Fibroblast of skin of left quadriceps (primary cell): ENCODE data around the gene CIB4.

Source experiments
- DNase-seq, 2 experiments: peaks; one replicate each; pipeline ENCODE4 v3.0.0-alpha.2; 2013; ENCODE audit warnings: low read depth in 2 of 2

The CIB4 gene

DNA sequence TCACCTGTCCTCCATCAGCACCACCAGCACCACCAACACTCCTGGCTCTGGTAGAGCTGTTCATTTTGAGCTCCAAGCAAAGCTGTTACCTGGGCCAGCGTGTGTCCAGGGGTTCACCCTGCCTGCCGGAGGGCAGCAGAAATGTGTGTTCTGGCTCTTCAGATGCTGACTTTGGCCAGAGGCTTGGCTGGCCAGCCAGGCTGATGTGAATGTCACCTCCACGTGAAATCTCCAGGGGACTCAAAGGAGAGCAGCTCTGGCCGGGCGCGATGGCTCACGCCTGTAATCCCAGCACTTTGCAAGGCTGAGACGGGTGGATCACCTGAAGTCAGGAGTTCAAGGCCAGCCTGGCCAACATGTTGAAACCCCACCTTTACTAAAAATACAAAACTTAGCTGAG, 33.5 kb downstream of the CIB4 start:
- DNase-seq, result no peak

DNA sequence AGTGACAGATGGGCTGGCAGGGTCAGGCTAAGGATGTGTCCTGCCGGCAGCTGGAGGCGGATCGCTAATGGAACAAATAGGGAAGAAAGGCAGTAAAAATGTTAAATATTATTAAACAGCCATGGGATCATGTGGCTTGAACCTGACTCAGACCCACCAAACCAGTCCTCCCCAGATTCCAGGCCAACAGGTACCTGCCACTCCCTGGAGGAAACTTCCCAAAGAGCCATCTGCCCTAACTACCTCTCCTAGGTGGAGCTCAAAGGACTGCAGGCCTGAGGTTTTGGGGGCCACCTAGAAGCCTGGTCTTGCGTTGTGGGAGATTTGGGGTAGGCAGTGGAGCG, 34.3 kb downstream of the CIB4 start:
- no peak for DNase-seq

DNA sequence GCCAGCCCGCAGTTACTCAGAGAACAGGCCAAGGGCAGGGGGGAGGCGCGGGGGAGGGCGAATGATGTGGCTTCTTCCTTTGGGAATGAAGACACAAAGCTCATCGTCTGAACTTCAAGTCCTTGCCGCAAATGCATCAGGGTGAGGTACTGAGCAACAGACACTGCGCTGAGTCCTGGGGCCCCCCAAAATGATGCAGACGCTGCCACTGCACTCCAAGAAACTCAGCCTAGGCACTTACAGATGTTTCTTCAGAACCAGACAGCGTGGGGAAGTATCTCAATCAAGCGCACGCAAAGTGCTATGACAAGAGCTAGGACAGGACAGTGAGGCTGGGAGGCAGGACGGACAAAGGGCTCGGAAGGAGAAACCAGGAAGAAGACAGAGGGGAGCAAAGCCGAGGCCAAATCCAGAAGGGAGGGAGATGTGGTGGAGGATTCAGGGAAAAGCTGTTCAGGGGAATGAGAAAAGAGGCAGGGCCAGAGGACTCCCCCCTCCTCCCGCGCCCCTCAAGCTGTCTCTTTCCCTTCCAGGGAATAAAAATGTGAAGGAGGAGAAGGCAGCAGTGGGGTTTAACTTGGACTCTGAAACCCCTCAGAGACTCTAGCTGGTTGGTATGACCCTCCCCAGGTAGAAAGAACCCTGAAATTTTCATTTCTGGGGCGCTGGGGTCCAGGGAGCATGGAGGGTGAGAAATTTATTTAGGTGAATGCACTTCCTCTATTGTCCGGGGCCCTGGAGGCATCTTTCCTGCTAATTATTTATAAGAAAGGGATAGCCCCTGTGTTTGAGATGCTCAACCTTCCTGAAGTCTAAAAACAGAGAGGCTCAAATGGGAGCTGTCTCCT, 34.9 kb downstream of the CIB4 start:
- no peak for DNase-seq

DNA sequence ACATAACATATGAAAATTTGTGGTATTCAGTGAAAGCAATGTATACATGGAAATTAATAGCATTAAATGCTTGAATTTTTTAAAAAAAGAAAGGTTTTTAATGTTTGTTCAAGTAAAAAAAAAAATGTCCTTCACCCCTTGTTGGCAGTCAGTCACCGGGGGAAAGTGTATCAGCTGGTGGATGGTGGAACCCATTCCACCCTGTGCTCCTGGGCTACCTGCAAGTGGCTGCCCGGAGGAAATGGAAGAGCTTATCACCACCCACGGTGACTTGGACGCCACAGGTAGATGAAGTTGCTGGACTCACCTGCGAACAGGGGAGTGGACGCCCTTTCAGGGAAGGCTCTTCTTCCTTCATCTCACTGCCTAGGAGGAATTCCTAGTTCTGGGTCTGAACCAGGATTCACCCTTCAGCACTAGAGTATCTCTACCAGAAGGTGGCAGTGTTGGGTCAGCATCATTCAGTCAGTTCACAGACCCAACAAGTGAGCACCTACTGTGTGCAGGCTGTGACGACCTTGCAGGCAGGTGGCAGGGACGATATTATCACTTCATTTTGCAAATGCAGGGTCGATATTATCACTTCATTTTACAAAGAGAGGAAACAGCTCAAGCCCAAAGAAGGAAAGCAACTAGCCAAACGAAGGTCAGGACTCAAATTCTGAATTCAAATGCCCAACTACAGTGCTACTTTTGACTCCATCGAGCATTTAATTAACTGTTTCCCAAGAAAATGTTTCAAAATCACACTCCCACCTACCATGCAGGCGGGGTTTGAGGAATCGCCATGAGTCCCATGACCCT, 35.8 kb downstream of the CIB4 start:
- DNase-seq, result peak; percentile 3 to 4

DNA sequence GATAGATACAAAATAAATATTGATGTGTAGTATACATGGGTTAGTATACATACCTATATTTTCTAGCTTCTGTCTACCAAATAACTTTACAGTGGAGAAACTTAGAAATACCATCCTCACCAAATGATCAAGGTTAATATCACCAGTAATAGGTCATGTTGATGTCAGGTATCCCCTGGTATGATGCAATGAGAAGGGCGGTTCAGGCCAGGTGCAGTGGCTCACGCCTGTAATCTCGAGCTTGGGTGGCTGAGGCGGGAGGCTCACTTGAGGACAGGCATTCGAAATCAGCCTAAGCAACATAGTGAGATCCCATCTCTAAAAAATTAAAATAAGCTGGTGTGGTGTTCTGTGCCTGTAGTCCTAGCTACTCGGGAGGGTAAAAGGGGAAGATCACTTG, 38.6 kb downstream of the CIB4 start:
- DNase-seq, result no peak

DNA sequence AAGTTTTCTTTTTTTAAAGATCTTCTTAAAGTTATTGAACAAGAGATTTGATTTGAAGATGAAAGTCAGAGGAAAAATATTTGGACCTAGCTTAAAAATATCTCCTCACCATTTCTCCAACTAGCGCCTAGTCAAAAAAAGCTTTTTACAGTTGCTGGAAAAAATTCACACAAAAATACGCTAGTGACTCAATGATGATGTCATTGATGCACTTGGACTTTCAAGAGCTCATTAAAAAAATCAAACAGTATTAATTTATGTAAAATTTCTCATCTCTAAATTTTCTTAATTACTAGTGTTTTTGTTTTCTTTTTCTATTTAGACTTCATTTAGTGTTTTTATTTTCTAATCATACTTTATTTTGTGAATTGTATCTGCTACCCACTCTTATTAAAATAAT, 41.8 kb downstream of the CIB4 start:
- no peak for DNase-seq

DNA sequence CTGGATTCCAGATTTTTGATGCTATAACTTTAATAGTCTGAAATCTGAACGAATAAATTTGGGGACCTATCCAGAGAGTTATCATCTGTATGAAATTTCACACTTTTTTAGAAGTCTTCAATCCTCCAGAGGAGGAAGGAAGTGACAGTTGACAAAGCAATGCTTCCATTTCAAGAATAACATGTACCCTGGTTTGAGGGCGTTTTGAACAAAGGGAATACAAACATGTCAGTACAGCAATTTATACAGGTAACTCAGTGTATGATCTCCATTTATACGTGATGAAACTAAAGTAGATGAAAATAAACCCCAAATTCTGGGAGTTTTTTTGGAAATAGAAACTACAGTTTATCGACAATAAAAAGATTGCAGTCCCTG, 42.2 kb downstream of the CIB4 start:
- DNase-seq, result no peak

DNA sequence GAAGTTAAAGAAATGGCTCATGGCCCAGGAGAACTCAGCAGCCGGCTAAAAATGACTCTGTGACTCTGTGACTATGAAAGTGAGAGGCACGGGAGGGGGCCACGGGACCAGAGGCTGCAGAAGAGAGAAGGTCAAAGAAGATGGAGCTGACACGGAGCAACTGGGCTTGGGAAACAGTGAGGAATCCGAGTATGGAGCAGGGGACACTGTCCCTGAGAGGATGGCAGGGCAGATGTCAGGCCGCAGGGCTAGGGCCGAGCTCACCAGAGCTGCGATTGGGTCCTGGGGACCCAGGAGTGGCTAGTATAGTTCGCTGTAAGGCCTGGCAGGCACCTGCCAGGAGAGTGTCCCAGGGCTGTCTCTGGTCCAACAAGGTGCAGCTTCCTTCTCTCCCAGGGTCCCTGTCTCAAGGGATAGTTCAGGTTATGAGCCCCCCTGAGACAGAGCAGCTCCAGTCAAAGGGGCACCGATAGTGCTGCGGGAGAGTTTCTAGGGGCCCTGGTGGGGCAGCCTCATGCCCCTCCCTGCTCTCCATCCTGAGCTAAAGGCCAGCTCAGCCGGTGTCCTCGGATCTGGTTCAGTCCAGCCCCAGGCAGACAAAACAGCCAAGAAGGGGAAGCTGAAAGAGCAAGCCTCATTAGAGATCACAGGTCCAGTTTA, 42.7 kb downstream of the CIB4 start:
- DNase-seq, result no peak

DNA sequence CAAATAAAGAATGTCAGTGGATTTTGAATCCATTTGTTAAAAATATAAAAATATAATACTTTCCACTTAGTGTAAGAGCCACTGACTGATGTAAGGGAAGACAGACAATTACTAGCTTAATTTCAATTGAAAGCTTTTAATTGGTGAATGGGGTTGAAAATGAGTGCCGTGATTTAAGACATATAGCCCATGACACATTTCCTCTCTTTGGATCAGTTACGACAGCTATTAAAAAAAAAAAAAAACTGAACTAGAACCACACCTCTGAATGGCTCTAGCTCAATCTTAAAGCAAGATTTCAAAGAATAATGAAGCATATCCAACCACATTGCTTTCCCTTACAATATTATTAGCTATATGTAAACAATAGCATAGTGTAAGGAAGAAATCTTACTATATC, 44.0 kb downstream of the CIB4 start:
- no peak for DNase-seq

DNA sequence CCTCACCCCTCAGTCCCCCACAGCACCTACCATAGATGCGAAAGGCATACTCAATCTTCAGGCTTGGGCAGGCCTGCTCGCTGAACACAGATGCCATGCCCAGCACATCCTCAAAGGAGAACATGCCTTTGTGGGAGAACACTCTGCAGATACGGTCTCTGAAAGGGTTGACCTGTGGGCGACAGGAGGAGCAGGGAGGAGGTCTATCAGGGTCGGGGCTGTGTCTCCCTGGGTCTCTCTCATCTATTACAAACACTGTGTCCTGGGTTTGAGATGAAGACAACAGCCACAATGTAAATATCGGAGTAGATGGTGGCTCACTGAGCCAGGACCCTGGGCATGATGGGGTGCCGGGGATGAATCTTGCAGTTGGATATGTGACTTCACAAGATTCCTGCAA, 46.0 kb downstream of the CIB4 start:
- no peak for DNase-seq

DNA sequence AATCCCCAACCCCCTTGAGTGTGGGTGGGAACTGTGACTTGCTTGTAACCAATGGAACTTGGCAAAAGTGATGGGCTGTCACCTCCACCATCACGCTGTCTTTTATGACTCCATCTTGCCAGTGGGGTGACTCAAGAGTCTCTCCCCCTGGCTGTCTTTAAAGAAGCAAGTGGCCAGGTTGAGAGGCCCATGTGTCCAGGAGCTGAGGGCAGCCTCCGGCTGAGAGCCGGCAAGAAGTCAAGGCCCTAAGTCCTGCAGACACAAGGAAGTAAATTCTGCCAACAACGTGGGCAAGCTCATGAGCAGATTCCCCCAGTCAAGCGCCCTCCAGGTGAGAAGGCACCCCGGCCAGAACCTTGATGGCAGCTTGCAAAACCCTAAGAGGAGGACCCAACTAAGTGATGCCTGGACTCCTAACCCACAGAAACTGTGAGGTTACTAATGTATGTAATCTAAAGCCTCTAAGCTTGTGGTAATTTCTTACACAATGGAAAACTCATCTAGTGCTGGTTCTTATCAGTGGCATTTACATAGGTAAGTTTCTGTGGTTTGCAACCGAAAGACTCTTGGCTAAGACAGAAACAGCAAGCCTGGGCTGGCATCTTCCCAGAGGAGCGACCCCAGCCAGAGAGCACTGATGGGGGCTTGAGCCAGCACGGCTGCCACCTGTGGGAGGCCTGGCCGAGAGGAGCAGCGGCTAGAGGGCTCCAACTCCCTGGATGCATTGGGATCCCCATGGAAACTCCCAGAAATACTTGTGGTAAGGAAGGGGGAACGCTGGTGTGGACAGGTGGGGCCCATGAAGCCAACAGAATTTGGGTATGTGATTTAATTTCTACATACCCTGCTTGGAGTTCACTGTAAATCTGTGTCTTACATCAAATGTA, 49.3 kb downstream of the CIB4 start:
- DNase-seq, result no peak

DNA sequence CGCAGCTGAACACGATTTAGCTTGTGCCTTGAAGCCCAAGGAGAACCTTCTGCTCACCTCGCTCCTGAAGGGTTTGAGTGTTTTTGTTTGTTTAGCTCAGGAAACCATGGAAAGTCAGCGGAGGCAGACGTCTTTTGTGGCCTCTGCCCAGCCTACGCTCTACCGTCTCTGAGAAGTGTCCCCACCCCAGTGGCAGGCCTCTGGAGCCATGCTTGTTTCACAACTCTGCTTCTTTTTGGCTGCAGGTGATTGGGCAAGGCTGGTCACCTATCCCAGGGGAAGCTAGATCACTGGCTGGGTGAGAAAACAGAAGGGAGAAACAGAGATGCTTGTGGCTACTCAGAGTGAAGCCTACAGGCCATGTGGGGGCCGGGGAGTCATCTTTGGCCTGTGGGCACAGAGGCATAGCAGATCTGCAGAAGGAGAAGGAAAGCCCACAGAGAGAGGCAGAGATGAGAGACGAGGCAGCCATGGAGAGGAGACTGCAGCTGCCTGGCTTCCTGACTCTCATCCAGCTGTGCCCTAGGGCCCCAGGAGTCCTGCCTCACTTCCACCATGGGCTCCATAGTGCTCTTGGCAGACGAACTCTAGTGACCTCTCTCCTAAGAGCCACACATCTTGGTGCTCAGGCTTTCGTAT, 50.1 kb downstream of the CIB4 start:
- DNase-seq, result no peak

DNA sequence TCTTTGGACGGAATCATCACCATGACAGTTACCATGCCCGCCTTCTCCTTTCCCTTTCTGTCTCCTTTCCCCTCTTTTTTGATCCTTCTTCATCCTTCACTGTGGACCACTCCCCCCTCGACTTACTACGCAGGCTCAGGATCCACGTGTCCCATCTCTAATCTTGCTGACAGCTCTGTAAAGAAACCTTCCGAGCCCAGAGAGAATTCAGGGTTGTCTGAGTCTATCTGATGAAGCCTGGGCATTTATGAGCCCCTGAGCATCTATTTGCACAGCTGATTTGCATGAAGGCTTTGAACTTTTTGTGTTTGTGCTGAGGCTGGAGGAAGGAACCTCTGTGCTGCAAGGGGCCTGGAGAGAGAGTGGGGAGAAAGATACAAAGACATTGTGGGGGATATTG, 50.7 kb downstream of the CIB4 start:
- no peak for DNase-seq

DNA sequence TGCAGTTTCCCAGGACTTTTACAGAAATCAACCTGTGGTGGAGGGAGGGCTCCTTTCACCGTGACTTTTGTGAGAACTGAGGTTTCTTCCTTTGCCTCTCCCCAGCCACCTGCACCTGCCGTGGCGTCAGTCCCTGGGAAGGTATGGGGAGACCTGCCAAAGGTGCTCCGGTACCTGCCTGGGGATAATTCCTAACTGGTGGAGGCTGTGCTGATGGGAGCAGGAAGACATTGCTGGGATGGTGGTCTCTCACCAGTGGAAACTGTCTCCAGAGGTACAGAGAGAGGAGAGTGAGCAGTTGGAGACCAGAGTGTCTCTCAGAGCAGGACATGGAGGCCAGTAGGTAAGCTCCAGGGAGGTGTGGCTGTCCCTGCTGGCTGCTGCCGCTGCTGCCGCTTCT, 52.6 kb downstream of the CIB4 start:
- DNase-seq, result no peak

DNA sequence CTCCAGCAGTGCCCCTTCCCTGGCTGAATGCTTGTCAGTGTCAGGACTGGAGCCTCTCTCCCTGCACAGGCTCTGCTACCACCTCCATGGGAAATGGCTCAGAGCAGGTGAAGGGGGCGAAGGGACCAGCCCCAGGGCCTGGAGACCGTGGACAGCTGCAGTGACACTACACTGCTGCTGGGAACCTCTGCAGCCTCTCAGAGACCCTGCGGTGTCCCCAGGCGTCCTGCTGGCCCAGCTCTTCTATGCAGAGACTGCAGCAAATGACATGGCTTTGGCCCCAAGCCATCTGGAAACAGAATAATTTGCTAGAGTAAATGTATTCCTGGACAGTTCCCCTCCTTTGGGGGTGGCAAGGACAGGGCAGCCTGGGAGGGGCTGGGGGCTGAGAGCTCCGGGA, 53.2 kb downstream of the CIB4 start:
- no peak for DNase-seq

DNA sequence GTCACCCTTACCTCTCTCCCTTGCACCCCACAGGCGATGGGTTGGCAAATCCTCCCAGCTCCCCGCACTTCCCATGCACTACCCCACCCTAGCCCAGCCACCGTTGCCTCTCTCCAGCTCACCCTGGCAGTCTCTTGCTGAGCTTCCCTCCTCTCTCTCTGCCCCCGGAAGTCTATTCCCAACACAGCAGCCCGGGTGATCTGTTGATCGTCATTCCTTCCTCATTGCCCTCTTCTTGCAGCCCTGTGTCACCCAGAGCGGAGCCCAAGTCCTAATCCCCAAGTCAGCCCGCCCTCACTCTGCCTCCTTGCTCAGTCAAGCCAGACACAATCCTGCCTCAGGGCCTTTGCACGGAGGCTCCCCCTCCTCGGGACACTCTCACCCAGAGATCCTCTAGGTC, 55.2 kb downstream of the CIB4 start:
- no peak for DNase-seq

DNA sequence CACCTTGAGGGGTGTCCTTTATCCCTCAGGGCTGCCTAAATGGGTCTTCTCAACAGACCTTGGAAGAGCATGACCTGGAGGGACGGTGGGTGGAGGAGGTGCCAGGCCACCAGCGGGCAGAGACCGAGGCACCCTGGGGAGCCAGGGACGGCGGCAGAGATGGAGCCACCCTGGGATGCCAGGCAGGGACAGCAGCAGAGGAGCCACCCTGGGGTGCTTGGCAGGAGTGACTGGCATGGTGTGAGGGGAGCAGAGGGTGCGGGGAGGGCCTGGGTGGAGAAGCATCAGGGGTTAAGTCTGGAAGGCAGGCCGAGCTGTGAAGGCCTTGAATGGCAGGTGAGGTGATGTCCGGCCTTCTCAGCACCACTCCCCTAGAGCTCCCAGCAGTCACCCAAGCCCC, 56.1 kb downstream of the CIB4 start:
- DNase-seq, result no peak

DNA sequence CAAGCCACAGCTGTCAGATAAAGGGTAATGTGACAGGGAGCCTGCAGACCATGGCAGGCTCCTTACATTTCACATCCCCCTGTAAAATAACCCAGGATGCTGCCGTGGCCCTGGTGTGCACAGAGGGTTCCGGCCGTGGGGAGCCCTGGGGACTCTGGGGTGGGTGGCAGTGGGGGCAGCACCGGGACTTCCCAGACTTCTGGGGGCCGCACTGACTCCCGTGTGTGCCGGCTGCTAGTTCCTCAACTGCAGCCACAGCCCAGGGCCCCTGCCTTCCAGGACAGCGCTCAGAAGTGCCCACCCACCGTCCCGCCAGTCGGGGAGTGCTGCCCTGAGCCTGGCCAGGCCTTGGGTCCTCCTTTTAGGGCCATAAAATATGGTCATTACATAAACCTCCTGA, 56.5 kb downstream of the CIB4 start:
- no peak for DNase-seq

DNA sequence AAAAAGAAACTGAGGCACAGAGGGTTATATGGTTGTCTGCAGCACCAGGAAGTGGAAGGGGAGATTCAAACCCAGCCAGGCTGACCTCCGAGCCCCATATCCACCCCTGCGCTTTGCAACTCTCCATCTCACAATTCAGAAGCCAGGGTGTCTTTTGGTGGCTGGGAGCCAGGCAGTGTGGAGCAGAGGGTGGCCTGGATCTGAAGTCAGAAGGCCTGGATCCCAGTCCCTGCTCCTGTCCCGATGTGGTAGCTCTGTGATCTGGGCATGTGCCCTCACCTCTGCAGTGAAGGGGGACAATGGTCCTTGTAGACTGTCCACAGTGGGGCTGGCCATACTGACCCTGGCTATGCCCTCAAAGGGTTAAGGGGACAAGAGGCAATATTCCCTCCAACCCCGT, 57.0 kb downstream of the CIB4 start:
- no peak for DNase-seq

DNA sequence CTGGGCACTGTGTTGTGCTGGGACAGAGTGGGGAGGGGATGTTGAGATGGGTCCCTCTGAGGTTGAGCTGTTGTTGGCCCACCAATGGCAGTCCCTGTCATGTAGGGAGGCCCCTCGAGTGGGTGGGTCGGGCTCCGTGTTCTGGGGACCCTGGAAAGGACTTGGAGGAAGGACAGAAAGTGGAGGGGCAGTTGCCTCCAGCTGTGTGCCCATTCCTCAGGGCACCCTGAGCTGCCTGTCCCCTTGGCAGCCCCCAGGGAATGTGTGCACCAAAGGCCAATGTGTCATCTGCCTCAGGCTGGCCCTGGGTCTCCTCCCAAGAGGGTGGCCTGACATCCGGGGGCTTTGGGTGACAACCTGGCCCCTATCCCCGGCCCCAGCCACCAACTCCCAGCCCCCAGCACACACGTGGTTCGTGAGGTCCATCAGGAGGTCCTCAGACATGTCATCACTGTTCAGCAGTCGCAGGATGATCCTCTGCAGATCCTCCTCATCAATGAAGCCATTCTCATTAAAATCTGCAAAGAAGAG, 57.7 kb downstream of the CIB4 start:
- DNase-seq, result no peak

DNA sequence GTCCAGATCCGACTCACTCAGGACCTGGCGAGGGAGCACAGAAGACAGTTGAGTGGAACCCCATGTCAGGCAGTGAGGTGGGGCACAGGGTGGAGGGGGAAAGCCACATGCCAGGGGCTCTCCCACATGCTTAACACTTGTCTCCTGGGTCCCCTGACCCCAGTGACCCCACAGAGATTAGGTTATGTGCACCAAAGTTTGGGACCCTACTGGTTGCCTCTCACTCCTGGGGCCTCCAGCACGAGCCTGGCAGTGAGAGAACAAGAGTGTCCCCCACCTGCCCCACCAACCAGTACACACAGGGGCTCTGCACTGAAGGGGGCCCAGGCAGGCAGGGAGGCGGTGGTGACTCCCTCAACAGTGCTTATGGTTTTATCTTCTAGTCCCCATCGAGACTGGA, 58.3 kb downstream of the CIB4 start:
- DNase-seq, result no peak
